ENCODE results near the gene WWOX. TPM values are rescaled to one million over a fixed set of nuclear protein-coding genes. Genes with fewer than 3 reads are reported as not detected.

WWOX gene
- total RNA-seq, 1 experiment from 2014 or later, result 15.6 TPM

DNA sequence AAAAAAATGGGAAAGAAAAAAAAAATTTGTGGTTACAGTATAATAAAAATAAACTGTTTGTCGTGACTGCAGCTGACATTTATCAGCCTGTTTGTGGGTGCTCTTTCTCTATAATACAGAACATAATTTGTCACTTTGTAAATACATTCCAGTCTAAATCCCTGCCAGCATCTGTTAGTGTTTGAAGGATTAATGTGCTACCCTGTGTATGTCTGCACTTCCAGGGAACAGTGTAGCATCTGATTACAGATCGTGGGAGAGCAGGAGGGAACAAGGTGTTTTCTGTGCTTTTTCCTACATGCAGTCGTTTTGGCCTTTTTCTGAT, 265.1 kb downstream of the WWOX start:
- no peak for DNase-seq
- no peak overlapping the region for H2BK20ac ChIP-seq (ENCODE audit: low read depth, low read length, poor library complexity, severe bottlenecking)
- no peak overlapping the region for H3K14ac ChIP-seq (ENCODE audit: insufficient read depth, low read length)
- no peaks in the 10 kb centered on the region for H3K79me2 ChIP-seq (ENCODE audit: insufficient read depth, low read length)
- no CpG with 5 or more reads among the region's 3 CpGs for WGBS (ENCODE audit: extremely low coverage, insufficient read length, low lambda C conversion rate)
- no peaks in the 10 kb centered on the region for H3K23me2 ChIP-seq (ENCODE audit: insufficient read length, low read depth, low read length, poor library complexity, severe bottlenecking)
- no peaks in the 10 kb centered on the region; the same call in 1 of the 2 replicates for H3K27me3 Mint-ChIP-seq (ENCODE audit: low read depth)
- no peak overlapping the region for H3K4me3 Mint-ChIP-seq
- no peak overlapping the region for H3K27ac Mint-ChIP-seq
- no peak overlapping the region for H2BK120ac ChIP-seq (ENCODE audit: low read depth, low read length, poor library complexity, severe bottlenecking)
- H3K27ac ChIP-seq (ENCODE audit: insufficient read length, low read depth, low read length), result no peak overlapping the region
- H3K4me2 ChIP-seq (ENCODE audit: insufficient read depth, insufficient read length, low read length), result no peak overlapping the region
- no peak overlapping the region for H2BK5ac ChIP-seq (ENCODE audit: insufficient read length, low read length)
- H3K9me3 ChIP-seq (ENCODE audit: control insufficient read depth, low read depth, low read length), result no peaks in the 10 kb centered on the region
- H3K9ac ChIP-seq (ENCODE audit: extremely low read depth, insufficient read length, low read length), result no peak overlapping the region
- no peak overlapping the region for H4K5ac ChIP-seq (ENCODE audit: insufficient read length, low read depth, low read length)
- no peaks in the 10 kb centered on the region for H3K9me3 Mint-ChIP-seq
- no peaks in the 10 kb centered on the region for H3K79me1 ChIP-seq (ENCODE audit: insufficient read depth, low read depth, low read length, poor library complexity, severe bottlenecking)
- H4K91ac ChIP-seq (ENCODE audit: insufficient read length, low read depth, low read length), result no peak overlapping the region
- H4K8ac ChIP-seq (replicated peaks; ENCODE audit: insufficient read length, low read depth, low read length), result no peak overlapping the region
- no peak overlapping the region for H2BK12ac ChIP-seq (ENCODE audit: insufficient read length, low read depth, low read length)
- no peak overlapping the region for H3K23ac ChIP-seq (ENCODE audit: insufficient read length, low read depth, low read length)
- no peak overlapping the region for H3K4ac ChIP-seq (ENCODE audit: low read depth, low read length)
- TF ChIP-seq, protein P1, sequence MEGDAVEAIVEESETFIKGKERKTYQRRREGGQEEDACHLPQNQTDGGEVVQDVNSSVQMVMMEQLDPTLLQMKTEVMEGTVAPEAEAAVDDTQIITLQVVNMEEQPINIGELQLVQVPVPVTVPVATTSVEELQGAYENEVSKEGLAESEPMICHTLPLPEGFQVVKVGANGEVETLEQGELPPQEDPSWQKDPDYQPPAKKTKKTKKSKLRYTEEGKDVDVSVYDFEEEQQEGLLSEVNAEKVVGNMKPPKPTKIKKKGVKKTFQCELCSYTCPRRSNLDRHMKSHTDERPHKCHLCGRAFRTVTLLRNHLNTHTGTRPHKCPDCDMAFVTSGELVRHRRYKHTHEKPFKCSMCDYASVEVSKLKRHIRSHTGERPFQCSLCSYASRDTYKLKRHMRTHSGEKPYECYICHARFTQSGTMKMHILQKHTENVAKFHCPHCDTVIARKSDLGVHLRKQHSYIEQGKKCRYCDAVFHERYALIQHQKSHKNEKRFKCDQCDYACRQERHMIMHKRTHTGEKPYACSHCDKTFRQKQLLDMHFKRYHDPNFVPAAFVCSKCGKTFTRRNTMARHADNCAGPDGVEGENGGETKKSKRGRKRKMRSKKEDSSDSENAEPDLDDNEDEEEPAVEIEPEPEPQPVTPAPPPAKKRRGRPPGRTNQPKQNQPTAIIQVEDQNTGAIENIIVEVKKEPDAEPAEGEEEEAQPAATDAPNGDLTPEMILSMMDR (conservative IDR thresholded peaks at IDR 0.05), result no peak
- H2AFZ ChIP-seq (ENCODE audit: low read length), result no peak overlapping the region
- no peaks in the 10 kb centered on the region for H4K20me1 ChIP-seq (ENCODE audit: control insufficient read depth, insufficient read depth, insufficient read length)
- no peaks in the 10 kb centered on the region; the same call in 1 of the 2 replicates for H3K4me1 ChIP-seq (ENCODE audit: insufficient read depth, low read length)
- no peaks in the 10 kb centered on the region for H3K36me3 Mint-ChIP-seq (ENCODE audit: insufficient read depth in 1 of 3, low read depth in 3 of 3)
- H2BK15ac ChIP-seq (ENCODE audit: low read depth, low read length), result no peak overlapping the region
- H3K27me3 ChIP-seq (ENCODE audit: insufficient read depth, low read length), result no peaks in the 10 kb centered on the region
- no peak overlapping the region for H3K56ac ChIP-seq (ENCODE audit: insufficient read length, low read depth, low read length)
- H3K4me1 Mint-ChIP-seq, result peaks cover 3% of the 10 kb centered on the region in 2 experiments; a peak in 1 of 4 replicates
- H2AK5ac ChIP-seq (ENCODE audit: insufficient read length, low read length), result no peak overlapping the region
- no peak overlapping the region for H3T11ph ChIP-seq (ENCODE audit: low read length)
- H3K18ac ChIP-seq (ENCODE audit: insufficient read length, low read depth, low read length), result no peak overlapping the region
